Panc1 (cell line): ENCODE results near the gene RHOT2.

Experiments used
- POLR2AphosphoS5 ChIP-seq: IDR thresholded peaks from 2 replicates; pipeline ENCODE4 v1.6.1; 2012; ENCODE audit warnings: mild to moderate bottlenecking, low read depth, low read length, moderate library complexity
- REST ChIP-seq, 2 experiments: IDR thresholded peaks; 2 replicates each; pipeline ENCODE4 v1.6.1; 2011 to 2012; ENCODE audit warnings: low read depth in 2 of 2, control low read depth in 1 of 2, low read length in 1 of 2, mild to moderate bottlenecking in 1 of 2, moderate library complexity in 1 of 2; ENCODE audit not compliant: insufficient read depth in 1 of 2
- SIN3A ChIP-seq: IDR thresholded peaks from 2 replicates; pipeline ENCODE4 v1.6.1; 2012; ENCODE audit warnings: low read depth, mild to moderate bottlenecking, low read length, moderate library complexity, borderline replicate concordance; ENCODE audit not compliant: insufficient read depth
- TCF7L2 ChIP-seq: IDR thresholded peaks from 2 replicates; pipeline ENCODE4 v1.6.1; 2011; ENCODE audit warnings: mild to moderate bottlenecking, low read depth, low read length, inconsistent platforms
- TF ChIP-seq, protein P1 (sequence below): fragments of 450-650 bp; IDR thresholded peaks from 2 replicates; pipeline ENCODE4 v1.5.1; 2017; ENCODE audit warnings: mild to moderate bottlenecking

DNA sequence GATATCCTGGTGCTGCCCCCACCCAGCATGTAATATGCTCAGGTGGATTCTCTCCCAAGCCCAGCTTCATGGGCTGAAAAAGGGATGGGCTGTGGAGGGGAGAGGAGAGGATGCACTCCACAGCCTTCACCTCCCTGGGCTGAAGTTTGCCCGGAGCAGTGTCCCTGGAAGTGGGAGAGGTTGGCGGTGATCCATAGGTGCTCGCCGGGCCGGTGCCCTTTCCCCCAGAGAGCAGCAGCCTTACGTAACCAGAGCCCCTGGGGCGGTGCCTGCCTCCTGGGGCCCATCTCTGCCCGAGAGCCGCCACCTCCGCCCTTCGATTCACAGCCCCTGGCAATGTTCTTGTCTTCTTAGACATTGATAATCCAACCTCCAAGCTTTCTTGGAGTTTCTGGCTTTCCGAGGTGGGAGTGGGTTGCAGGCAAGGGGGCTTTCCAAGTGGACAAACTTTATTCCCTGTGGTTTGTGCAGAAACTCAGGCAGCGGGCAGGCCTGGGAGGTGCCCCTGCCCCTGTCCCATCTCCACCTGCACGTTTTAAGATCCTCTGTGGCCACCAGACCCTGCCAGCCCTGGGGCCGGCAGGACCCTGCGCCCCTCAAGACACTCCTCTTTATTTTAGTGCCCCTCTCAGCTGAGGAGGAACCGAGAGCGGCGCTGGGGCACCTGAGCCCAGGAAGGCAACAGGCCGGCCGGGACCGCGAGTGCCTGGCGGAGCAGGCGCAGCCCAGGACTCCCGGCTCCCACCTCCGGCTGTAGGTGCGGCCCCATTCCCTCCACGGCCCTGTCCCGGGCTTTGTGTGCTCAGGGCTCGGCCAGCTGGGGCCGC, 21.9 kb upstream of the RHOT2 start:
- TF ChIP-seq, protein P1, sequence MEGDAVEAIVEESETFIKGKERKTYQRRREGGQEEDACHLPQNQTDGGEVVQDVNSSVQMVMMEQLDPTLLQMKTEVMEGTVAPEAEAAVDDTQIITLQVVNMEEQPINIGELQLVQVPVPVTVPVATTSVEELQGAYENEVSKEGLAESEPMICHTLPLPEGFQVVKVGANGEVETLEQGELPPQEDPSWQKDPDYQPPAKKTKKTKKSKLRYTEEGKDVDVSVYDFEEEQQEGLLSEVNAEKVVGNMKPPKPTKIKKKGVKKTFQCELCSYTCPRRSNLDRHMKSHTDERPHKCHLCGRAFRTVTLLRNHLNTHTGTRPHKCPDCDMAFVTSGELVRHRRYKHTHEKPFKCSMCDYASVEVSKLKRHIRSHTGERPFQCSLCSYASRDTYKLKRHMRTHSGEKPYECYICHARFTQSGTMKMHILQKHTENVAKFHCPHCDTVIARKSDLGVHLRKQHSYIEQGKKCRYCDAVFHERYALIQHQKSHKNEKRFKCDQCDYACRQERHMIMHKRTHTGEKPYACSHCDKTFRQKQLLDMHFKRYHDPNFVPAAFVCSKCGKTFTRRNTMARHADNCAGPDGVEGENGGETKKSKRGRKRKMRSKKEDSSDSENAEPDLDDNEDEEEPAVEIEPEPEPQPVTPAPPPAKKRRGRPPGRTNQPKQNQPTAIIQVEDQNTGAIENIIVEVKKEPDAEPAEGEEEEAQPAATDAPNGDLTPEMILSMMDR, result no peak
- TF ChIP-seq REST (IDR thresholded peaks at IDR 0.05; ENCODE audit: insufficient read depth in 1 of 2, low read depth in 2 of 2, low read length in 1 of 2) (no peak), TCF7L2 (no peak), POLR2AphosphoS5 (no peak), SIN3A (no peak)
